Inflammatory macrophage treated with lipopolysaccharide for 4 hours (primary cell): Measurements from ENCODE around the gene MYADML2.

ENCODE experiments used
- DNase-seq: peaks from one replicate; pipeline ENCODE4 v3.0.0-alpha.2; 2020

MYADML2 gene

DNA sequence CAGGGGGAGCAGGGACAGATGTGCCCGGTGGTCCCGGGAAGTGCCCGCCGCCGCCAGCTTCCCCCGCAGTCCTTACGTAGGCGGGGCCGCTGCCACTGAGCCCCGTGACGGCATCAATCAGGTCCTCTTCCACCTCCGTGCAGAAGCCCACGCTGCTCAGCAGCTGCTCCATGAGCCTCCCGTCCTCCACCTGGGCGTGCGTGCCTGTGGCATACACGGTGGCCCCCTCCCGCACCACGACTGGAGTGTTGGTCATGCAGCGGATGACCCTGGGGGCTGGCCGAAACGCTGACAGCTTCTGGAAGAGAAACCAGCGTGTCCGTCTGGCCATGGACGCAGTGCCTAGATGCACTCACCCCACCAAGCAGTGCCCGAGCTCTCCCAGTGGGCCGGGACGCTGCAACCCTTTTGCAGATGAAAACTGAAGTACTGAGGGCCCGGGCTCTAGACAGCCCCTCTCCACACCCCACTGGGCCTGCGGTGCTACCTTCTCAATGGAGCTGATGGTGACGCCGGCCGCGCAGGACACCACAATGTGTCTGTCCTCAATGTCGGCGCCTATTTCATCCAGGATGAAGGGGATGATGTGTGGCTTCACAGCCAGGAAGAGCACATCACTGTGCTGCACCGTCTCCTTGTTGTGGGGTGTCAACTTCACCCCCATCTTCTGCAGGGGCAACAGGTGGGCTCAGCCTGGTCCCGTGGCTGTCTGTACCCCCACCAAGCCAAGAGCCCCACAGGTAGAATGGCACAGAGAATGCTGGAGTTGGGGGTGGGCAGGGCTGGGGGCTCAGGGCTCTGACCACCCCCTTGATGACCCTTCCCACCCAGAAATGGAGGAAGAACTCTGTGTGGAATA lies 12.0 kb downstream of the MYADML2 start:
- no peak for DNase-seq

DNA sequence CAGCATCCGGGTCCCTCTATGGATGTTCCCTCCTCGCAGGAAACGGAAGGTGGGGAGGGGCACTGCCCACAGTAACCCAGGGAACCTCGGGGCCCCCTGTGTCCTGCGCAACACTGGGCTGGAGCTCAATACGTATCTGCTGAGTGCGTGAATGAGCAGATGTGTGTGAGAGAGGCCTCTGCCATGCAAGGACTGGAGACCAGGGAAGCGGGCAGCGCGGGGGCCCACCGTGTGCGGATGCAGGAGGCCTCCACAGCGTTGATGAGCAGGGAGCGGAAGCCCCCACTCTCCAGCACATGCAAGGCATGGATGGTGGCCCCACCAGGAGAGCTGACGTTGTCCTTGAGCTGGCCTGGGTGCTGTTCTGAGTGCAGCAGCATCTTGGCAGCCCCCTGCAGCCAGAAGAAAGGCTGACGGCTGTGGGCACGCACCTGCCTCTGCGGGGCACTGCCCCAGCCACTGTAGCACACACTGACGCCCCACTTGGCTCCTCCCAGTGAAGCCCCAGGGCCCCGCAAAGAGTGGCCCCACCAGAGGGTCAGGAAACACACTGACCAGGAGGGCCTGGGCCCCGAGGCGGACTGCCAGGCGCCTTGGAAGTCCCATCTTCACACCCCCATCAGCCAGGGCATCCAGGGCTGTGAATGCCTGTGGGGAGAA lies 12.8 kb downstream of the MYADML2 start:
- no peak for DNase-seq

DNA sequence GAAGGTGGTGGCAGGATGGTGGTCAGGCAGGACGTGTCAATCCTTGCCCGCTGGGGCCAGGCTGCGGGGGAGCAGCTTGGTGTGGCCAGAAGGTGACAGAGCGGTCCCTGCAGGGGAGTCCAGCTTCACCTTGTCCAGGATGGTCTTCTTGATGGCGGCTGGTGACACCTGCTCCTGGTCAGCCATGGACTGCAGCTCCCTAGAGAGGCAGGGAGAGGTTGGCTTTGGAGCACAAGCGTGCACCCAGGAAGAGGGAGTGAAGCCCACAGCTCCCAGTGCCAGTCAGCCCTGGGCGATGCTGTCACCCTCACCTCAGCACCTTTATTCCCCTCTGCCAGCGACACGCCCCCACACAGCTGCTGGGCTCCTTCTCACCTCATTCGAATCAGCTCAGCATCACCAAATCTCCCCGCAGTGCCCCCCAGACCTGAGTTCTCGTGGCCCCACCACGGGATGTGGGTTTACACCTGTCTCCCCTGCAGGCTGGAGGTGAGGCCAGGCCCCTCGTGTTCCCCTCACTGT lies 13.8 kb downstream of the MYADML2 start:
- DNase-seq = no peak

DNA sequence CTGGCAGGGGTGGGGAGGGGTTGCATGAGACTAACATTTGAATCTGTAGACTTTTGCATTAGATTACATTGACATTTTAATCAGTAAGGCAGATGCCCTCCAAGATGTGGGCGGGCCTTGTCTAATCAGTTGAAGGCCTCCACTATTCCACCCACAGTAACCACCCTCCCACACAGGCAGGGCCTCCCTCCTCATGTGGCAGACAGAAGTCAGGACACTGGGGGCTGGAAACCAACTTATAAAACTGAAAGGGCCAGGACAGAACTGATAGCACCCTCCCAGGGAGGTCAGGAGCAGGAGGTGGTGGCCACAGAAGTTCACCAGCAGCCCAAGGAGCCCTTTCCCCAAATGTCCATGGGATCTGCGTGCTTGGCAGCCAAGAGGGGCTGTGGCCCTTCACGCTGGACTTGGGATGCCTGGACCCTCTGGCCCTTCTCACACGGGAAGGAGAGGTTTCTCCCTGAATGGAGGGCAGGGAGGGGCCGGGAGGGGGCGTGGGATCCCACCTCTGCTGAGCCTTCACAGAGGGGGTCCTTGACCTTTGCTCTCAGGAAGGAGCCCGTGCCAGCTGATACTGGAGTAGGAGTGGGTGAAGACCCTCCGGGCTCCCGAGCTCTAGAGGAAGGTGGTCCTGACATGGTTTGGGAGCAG lies 14.6 kb downstream of the MYADML2 start:
- no peak for DNase-seq

DNA sequence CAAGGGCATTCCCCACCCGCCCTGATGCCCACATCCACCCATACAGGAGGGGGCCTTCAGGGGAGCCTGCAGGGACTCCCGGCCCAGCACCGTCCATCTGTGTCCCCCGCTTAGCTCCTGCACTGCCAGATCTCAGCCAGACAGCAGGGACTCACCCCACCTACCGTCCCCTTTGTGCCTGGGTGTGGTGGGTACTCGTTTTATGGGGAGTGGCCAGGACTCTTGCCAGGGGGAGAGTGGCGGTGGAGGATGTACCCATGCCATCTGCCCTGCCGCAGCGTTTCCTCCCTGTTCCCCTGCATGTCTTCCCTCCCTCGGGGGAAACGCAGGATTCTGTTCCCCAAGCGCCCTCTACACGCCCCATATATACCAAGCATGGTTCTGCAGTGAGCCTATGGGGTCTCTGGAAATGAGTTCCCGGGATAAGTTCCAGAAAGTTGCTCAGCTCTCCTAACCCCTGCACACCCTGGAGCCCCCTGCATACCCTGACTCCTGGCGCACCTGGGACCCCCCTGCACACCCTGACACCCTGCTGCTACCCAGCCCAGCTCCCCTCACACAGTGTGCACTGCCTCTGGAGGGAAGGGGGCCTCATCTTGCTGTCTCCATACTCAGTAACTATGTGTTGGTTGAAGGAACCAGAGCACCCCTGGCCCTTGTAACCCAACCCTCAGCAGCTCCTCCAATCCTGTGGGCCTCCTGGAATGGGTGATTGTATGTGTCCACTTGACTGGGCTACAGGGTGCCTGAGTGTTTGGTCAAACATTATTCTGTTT lies 15.3 kb downstream of the MYADML2 start:
- no peak for DNase-seq

DNA sequence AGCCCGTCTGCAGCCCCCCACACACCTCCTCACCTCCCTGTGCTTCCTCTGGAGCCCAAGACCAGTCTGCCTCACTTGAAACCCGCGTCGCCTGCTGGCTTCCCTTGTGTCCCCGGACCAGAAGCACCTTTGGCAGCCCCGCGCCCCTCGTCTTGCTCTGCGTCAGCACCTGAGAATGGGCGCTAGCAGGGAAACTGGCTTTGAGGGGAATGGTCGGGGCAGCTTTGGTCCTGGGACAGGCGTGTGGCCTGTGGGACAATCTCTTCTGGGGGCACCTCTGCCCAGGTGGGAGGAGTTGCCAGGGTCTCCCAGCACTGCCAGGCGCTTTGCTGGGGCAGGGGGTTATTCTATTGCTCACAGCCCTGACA lies 15.9 kb downstream of the MYADML2 start:
- DNase-seq = no peak

DNA sequence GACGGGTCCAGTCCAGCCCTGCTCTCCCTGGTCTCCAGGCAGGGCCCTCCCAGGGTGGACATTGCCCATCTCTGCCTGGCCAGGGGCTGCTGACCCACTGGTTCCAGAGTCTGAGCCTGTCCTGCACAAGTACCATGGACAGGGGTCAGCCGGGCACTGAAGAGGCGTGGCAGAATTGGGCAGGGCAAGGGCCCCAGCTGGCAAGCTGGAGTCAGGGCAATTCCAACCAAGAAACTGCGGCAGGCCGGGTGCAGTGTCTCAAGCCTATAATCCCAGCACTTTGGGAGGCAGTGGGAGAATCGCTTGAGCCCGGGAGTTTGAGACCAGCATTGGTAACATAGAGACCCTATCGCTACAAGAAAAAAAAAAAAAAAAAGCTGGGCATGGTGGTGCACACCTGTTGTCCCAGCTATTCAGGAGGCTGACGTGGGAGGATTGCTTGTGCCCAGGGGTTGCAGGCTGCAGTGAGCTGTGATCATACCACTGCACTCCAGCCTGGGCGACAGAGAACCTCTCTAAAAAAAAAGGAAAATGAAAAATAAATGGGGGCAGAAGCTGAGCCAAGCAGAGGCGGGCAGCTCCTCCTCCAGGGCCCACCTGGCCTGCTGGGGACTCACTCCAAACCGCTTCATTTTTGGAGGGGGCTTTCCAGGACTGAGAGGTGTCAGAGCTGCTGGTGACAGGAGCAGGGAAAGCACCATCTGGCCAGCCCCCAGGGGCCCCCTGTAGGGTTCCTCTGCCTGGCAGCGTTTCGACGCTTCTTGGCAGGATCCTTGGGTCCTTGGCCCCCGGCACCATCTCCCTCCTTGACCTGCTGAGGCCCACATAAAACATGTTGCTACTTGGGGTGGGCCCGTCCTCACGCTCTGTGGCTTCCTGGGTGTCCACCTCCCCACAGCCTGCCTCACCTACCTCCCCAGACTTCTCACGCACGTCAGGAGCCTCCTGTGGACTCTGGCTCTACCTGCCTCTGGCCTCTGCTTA lies 16.6 kb downstream of the MYADML2 start:
- DNase-seq = no peak

DNA sequence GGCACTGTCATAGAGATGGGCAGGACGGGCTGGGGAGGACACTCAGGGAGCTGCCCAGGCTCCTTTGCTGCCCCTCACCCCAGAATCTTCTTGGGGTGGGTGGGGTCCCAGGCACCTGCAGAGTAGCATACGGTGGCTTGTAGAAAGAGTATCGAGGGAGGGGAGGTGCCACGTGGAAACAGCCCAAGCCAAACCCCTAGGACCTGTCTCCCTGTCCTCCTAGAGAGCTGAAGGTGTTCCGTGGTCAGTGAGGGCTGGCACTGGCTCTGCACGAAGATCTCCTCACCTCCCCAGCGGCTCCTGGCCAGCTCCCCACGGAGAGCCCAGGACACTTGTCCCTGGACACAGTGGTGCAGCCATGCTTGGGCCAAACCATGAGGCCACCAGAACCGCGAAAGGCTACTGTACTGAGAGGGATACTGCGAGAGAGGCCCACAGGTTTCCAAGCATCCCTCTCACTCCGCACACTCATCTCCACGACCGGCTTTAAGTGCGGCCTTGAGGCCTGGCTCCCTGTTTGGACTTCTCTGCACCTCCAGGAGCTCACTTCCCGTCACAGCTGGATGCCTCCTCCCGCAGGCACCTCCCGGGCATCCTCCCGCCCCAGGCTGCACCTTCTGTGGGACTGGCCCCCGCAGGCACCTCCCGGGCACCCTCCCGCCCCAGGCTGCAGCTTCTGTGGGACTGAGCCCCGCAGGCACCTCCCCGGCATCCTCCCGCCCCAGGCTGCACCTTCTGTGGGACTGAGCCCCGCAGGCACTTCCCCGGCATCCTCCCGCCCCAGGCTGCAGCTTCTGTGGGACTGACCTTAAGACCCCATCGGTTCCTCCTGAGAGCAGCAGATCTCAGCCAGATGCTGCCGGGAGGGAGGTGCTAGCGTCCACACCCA lies 17.5 kb downstream of the MYADML2 start:
- no peak for DNase-seq

DNA sequence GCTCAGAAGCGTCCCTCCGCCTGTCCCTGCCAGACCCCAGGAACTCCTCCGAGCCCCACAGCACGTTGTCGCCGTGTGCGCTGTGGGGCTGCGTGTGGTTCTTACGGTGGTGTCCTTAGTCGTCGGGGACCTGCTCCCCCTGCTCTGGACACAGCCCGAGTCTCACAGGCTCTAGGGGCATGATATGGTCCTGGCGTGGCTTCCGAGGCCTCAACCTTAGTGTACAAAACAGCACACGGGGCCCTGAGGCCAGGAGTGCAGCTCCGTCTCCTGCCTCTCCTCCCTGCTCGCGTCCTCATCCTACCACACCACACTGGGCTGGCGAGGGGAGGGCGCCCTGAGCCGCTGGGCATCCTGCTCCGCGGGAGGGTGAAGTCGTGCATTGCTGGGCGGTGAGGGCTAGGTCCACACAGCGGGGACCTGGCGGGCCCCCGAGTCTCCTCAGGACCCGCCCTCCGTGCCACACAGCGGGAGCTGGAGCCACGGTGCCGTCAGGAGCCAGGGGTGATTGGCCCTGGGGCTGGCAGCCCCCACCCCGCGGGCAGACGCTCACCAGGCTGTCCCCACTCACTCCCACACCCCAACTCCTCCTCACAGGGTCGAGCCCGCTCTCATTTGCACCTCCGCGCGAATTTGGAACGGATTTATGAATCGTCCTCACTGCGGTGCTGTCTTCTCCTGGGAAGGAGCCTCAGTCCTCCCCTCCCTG lies 18.3 kb downstream of the MYADML2 start:
- DNase-seq = no peak

DNA sequence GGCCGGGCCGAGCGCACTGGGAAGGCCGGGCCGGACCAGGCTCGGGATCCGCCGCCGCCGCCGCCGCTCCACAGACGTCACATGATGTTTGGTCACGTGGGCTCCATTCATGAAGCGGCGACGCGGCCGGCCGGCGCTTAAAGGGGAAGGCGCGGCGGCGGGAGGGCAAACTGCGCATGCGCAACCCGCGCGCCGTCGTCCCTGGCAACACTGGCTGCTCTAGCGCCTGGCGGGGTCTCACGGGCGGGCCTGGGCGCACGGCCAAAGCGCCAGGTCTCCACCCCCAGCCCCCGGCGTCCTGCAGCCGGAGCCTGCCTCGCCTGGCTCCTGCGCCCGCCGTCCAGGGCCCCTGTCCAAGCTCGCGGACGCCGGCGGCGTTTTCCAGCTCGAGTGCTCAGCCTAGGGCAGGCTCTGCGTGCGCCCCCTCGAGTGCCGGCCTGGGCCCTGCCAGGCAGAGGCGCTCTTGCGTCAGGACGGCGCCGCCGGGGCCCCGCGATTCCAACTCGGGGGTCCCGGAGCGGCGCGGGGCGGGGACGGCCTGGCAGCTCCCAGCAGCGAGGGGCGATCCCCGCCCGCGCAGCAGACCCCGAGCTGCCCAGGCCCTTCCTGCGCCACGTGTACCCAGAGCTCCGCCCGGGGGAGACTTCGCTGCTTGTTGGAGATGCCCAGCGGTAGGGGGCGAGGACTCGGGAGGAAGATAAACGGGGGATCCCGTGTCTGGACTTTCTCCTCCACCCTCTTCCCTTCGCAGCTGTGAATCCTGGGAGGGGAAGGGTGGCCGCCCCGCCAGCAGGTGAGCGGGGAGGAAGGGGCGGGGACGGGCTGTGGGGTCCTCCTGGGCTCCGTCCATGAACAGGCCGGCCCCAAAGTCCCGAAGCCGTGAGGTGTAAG lies 19.1 kb downstream of the MYADML2 start, which contains the start of gene MAFG:
MAFG (minus strand) TSS at position 83 of the 891 bp plus-strand sequence. CDS start 4,550 bp downstream, outside the sequence.
- DNase-seq = peak; percentile 94

DNA sequence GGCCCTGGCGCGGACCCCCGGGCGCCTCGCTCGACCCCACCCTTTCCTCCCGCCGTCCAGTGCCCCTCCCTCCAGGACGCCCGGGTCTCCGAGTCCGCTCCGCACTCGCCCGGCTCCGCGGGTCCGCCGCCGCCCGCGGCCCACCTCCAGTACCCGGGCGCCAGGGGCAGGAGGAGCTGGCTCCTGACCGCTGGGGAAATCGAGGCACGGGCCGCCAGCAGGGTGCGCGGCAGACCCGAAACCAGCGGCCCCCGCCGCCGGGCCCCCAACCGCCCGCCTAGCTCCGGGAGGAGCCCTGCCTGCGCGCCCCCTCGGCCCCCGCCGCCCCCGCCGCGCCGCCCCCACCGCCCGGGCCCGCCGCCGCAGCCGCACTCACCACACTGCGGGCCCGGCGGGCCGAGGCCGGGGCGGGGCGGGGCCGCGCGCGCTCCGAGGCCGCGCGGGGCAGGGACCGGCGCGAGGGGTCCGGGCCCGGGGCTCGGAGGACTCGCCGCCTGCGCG lies 19.8 kb downstream of the MYADML2 start:
- no peak for DNase-seq

DNA sequence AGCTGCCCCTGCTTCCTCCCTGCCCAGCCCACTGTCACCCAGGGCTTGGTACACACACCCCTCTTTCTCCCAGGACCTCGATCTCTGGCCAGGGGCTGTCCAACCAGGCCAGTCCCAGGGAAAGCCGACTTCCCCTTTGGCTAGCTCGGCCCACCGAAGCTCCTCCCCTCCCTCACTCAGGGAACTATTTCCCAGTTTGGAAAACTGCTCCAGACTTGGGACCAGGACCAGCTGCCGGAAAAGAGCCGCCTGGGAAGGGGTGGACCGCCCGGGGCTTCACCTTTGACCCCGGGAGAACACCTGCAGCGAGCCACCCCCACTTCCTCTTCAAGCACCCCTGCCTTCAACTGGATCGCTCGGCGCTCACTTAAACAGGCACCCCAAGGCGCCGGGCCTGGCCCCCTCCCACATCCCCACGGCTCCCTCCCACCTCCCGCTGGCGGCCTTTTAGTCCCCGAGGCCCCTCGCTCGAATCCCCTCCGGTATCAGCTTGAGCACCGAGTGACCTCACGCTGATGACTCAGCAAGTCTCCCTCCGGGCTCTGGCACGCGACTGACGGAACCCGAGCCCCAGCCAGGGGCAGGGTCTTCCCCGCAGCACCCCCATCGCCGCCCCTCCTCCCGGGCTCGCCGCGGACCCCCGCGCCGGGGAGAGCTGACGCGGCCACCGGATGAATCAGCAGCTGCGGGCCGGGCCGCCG lies 20.4 kb downstream of the MYADML2 start:
- DNase-seq = peak; percentile 77

DNA sequence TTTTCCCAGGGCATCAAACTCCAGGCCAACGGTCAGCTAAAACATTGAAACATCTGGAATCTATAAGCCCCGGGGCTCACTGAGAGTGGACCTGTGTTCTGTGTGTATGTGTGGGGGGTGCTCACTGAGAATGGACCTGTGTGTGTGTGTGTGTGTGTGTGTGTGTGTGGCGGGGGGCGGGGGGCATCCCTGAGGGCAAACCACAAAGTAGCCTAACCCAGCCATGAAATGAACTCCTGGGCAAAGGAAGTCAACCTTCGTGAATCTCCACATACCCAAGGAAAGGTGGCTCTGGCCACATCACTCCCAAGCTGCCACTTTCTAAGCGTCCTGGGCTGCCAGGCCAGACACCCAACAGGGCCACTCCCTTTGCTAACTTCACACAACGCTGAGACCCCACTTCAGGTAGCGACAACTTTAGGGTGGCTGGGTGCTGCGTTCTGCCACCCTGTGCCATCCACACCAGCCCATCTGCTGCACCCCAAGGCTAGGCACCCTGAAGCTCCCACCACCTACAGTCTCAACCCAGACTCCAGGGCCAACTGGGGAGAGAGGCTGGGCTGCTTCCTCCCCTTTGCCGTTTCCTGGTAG lies 21.1 kb downstream of the MYADML2 start:
- DNase-seq = no peak

DNA sequence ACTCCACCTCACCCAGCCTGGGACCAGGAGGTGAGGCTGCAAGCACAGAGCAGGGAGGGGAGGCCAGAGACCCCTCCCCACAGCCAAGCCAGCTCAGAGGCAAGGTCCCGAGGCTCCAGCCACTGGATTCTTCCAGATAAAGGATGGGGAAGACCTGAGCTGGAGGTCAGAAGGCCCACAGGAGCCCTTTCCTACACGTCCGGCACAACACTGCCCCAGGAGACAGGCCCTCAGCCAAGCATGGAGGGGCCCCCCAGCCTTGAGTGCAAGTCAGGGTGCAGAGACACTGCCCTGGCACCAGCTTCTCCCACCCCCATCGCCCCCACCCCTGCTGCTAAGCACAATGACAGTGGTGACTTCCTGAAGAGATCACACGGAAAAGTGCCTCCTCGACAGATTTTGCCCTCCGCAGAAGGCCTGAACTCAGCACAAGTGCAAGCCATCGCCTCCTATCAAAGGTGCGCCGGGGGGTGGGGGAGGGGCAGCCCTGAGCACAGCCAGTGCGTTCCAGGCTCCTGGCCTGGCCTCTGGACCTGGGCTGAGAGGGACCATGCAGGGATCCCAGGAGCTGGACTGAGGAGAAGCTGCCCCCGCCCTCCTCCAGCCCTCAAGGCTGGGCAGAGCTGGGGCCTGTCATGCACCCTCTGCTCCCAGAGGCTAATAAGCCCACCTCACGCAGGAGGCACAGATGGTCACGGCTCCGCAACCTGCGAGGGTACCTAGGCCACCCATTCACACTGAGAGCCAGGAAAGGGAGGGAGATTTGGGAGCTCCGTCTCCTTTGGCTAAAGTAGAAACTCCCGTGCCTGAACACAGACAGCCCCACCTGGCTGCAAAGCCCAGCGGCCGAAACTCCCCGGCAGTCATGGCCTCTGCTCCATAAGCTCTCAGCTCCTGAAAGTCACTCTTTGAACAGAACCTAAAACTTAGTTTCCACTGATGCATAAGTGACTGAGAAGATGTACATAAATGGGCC lies 22.2 kb downstream of the MYADML2 start:
- no peak for DNase-seq

DNA sequence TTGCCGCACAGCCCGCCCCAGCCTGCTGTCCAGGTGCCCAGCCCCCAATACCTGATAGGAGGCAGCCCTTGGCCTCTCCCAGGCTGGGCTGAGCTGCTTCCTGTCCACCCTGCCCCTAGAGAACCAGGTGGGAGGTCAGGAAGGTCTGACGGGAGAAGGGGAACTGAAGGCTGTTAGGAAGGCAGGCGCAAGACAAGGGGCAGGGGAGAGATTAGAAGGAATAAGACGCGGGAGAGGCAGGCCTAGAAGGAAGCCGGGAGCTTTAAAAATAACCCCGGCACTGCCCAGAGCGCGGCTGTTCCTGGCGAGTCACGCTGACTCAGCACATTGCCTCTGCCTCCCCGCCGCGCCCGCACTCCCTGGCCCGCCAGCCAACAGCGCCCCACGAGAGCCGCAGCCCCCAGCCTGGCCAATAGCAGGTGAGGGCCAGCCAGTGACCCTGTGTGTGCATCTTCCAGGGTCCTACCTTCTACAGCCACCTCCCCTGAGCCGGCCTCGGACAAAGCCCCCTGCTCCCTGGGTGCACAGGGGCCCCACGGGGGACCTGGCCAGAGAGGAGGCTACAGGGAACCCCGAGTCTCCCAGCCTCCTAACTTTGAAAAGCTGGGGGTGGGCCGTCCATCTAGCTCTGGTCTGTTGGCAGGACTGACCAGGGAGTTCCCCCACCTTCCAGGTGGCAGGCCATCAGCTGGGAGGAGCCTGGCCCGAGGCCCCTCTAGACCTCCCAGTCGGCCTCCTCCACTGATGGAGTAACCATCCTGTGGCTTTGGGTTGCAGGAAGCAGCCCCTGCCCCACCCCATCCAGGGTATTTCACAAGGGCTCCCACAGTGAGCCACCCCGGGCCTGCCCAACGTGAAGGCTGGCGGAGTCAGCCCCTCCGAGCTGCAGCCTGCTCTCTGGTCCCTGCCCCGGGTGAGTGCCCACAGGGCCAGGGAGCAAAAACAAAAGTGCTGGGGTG lies 23.5 kb downstream of the MYADML2 start:
- DNase-seq = peak; percentile 76
